ENCODE data around the gene ABCC6. TPM values are rescaled to one million over a fixed set of nuclear protein-coding genes. Genes with fewer than 3 reads are reported as not detected.
"Not testable (repeated sequence)": the region's sequence is repeated elsewhere in the genome, so short reads cannot be mapped to it uniquely, and the experiment has no call there.

The ABCC6 gene
- total RNA-seq, 6 experiments from 2014 or later, result 54.9 to 115 (median 97.1) TPM

DNA sequence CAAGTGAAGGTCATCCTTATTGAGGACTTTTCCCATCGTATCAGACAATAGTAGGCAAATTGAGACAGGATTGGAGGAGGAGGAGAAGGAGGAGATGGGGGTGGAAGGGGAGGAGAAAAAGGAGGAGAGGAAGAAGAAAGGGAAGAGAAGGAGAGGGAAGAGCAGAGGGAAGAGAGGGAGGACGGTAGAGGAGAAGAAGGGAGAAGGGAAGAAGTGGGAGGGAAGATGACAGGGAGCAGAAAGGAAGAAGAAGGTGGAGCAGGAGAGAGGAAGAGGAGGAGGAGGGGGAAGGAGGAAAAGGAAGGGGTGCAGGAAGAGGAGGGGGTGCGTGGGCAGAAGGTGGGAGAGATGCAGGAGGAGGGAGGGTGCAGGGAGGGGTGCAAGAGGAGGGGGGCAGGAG is 26.0 kb downstream of the ABCC6 start:
- TF ChIP-seq CTCF (IDR thresholded peaks at IDR 0.05) (no peak), POLR2A (IDR thresholded peaks at IDR 0.05) (no peak)
- Histone ChIP-seq H3K36me3 (peaks cover 0 to 58% (median 25%) of the 10 kb centered on the region in 4 donors), H3K4me3 (no peak overlapping the region), H3K4me1 (no peaks in the 10 kb centered on the region), H3K27me3 (no peaks in the 10 kb centered on the region), H3K27ac (no peak overlapping the region), H3K9me3 (no peaks in the 10 kb centered on the region)
- intact Hi-C loops (cut with DNase I), result no loop called here
- DNase-seq (no peak), ATAC-seq (no peak)
- 45% methylated on average over 3 of the region's 3 CpGs for WGBS (ENCODE audit: insufficient coverage, low coverage, low lambda C conversion rate, missing lambda C conversion rate)

GRCh38 chr16:16196099-16196498 is 27.2 kb downstream of the ABCC6 start:
- intact Hi-C loops (cut with DNase I), result no loop called here

GRCh38 chr16:16191493-16192167 is 31.7 kb downstream of the ABCC6 start:
- DNase-seq (no peak), ATAC-seq (no peak)
- no peak for TF ChIP-seq CTCF (IDR thresholded peaks at IDR 0.05)
- TF ChIP-seq POLR2A (IDR thresholded peaks at IDR 0.05), result no peak
- Histone ChIP-seq H3K4me3 (no peak overlapping the region), H3K4me1 (no peaks in the 10 kb centered on the region), H3K27me3 (no peaks in the 10 kb centered on the region), H3K27ac (no peak overlapping the region), H3K36me3 (peaks cover 0 to 67% (median 26%) of the 10 kb centered on the region in 4 donors), H3K9me3 (no peaks in the 10 kb centered on the region)
- intact Hi-C loops (cut with DNase I), result no loop called here
- 57% methylated on average over 6 of the region's 8 CpGs for WGBS (ENCODE audit: insufficient coverage, low coverage, low lambda C conversion rate, missing lambda C conversion rate)

More at GRCh38 chr16:16196099-16196498, 27.2 kb downstream of the ABCC6 start:
- H3K4me3 ChIP-seq, result no peak overlapping the region
- no peaks in the 10 kb centered on the region for H3K9me3 ChIP-seq
- ATAC-seq (no peak), DNase-seq (no peak)
- 79% methylated on average over 3 of the region's 3 CpGs for WGBS (ENCODE audit: insufficient coverage, low coverage, low lambda C conversion rate, missing lambda C conversion rate)
- no peaks in the 10 kb centered on the region for H3K4me1 ChIP-seq
- H3K36me3 ChIP-seq, result peaks cover 0 to 52% (median 26%) of the 10 kb centered on the region in 4 donors
- no peak overlapping the region for H3K27ac ChIP-seq
- H3K27me3 ChIP-seq, result no peaks in the 10 kb centered on the region
- TF ChIP-seq POLR2A (IDR thresholded peaks at IDR 0.05) (no peak), CTCF (IDR thresholded peaks at IDR 0.05) (no peak)

DNA sequence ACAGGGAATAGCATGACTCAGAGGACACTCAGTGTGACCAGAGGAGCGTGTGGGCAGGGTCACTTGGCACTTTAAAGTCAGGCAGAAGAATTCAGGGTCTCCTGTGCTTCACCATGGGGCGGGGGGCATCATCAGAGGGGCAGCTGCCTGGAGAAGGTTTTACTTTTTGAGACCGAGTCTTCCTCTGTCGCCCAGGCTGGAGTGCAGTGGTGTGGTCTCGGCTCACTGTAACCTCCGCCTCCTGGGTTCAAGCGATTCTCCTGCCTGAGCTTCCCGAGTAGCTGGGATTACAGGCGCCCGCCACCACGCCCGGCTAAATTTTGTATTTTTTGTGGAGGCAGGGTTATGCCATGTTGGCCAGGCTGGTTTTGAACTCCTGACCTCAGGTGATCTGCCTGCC is 32.3 kb downstream of the ABCC6 start:
- peaks cover 0 to 68% (median 27%) of the 10 kb centered on the region in 4 donors for H3K36me3 ChIP-seq
- H3K4me3 ChIP-seq; H3K9me3 ChIP-seq; DNase-seq; ATAC-seq; intact Hi-C loops (cut with DNase I); H3K27me3 ChIP-seq; H3K4me1 ChIP-seq; H3K27ac ChIP-seq: not testable (repeated sequence)
- WGBS (ENCODE audit: insufficient coverage, low coverage, low lambda C conversion rate, missing lambda C conversion rate), result no CpG with 5 or more reads among the region's 12 CpGs

GRCh38 chr16:16190546-16190945 is 32.7 kb downstream of the ABCC6 start:
- WGBS (ENCODE audit: insufficient coverage, low coverage, low lambda C conversion rate, missing lambda C conversion rate), result 81% methylated on average over 5 of the region's 5 CpGs
- H3K36me3 ChIP-seq, result peaks cover 0 to 72% (median 29%) of the 10 kb centered on the region in 4 donors
- DNase-seq, result no peak
- no peaks in the 10 kb centered on the region for H3K4me1 ChIP-seq
- no peak for ATAC-seq
- H3K9me3 ChIP-seq, result no peaks in the 10 kb centered on the region
- TF ChIP-seq POLR2A (IDR thresholded peaks at IDR 0.05) (no peak), CTCF (IDR thresholded peaks at IDR 0.05) (no peak)
- H3K27ac ChIP-seq, result no peak overlapping the region
- H3K27me3 ChIP-seq, result no peaks in the 10 kb centered on the region
- intact Hi-C loops (cut with DNase I), result no loop called here
- H3K4me3 ChIP-seq, result no peak overlapping the region
